PC-9 (cell line): ENCODE results near the gene ADTRP. TPM values are rescaled to one million over a fixed set of nuclear protein-coding genes. Genes with fewer than 3 reads are reported as not detected.

ENCODE experiments used
- BruUV-seq: library from RNA; stranded (reverse); fragments of 400-500 nt; replicated peaks from 2 replicates; lab custom pipeline; 2021; lab: Mats Ljungman, UMichigan
- CTCF ChIA-PET: fragments of 300-600 bp; sonication (Branson Sonifier 250); formaldehyde crosslinking; loops from one replicate; lab custom pipeline; 2022; ENCODE audit warnings: antibody characterized with exemption; lab: Charles Lee
- POLR2A ChIA-PET: fragments of 300-600 bp; sonication (Branson Sonifier 250); formaldehyde crosslinking; loops from one replicate; lab custom pipeline; 2022; ENCODE audit warnings: antibody characterized with exemption; ENCODE audit not compliant: unreplicated experiment; lab: Charles Lee
- DNase-seq, 2 experiments: peaks; one replicate each; pipeline versions ENCODE4 v3.0.0 to v3.0.0-alpha.2; 2015 to 2022; ENCODE audit warnings: mixed read lengths in 1 of 2
- H2AFZ ChIP-seq: fragments of 200-600 bp; sonication (generic); 2 replicates; pipeline ENCODE4 v1.8.1; 2017; ENCODE audit warnings: antibody characterized with exemption
- H3F3A ChIP-seq: fragments of 200-600 bp; sonication (generic); 2 replicates; pipeline ENCODE4 v1.8.1; 2017; ENCODE audit warnings: antibody characterized with exemption, mild to moderate bottlenecking, low read depth; ENCODE audit not compliant: insufficient read depth
- H3K27ac ChIP-seq: fragments of 200-600 bp; sonication (generic); 2 replicates; pipeline ENCODE4 v1.6.1; 2016; ENCODE audit warnings: mixed run types
- H3K27me3 ChIP-seq: fragments of 200-600 bp; sonication (generic); 2 replicates; pipeline ENCODE4 v1.6.1; 2016; ENCODE audit warnings: low read depth, mixed run types; ENCODE audit not compliant: insufficient read depth
- H3K36me3 ChIP-seq: fragments of 200-600 bp; sonication (generic); 2 replicates; pipeline ENCODE4 v1.6.1; 2016; ENCODE audit warnings: low read depth, mixed run types
- H3K4me1 ChIP-seq: fragments of 200-600 bp; sonication (generic); replicated peaks from 2 replicates; pipeline ENCODE4 v1.6.1; 2016; ENCODE audit warnings: mixed run types; ENCODE audit not compliant: insufficient read depth
- H3K4me2 ChIP-seq: fragments of 200-600 bp; sonication (generic); 2 replicates; pipeline ENCODE4 v1.6.1; 2017; ENCODE audit warnings: mixed run types
- H3K4me3 ChIP-seq: fragments of 200-600 bp; sonication (generic); 2 replicates; pipeline ENCODE4 v1.6.1; 2016; ENCODE audit warnings: mixed run types
- H3K79me2 ChIP-seq: fragments of 200-600 bp; sonication (generic); 2 replicates; pipeline ENCODE4 v1.6.1; 2017; ENCODE audit warnings: low read depth, mixed run types
- H3K9me2 ChIP-seq: fragments of 200-600 bp; sonication (generic); 2 replicates; pipeline ENCODE4 v1.8.1; 2017; ENCODE audit warnings: mild to moderate bottlenecking; ENCODE audit not compliant: insufficient read depth
- H3K9me3 ChIP-seq: fragments of 200-600 bp; sonication (generic); 2 replicates; pipeline ENCODE4 v1.8.1; 2016; ENCODE audit warnings: low read depth; ENCODE audit not compliant: insufficient read depth
- H4K20me1 ChIP-seq: fragments of 200-600 bp; sonication (generic); 2 replicates; pipeline ENCODE4 v1.8.1; 2017; ENCODE audit not compliant: insufficient read depth
- CTCF ChIP-seq: fragments of 200-600 bp; sonication (generic); conservative IDR thresholded peaks from 2 replicates; pipeline ENCODE4 v1.6.1; 2017; ENCODE audit warnings: mixed run types, antibody characterized with exemption, mild to moderate bottlenecking, moderate library complexity
- EZH2 ChIP-seq: fragments of 200-600 bp; sonication (generic); IDR thresholded peaks from 2 replicates; pipeline ENCODE4 v1.8.0; 2017; ENCODE audit warnings: antibody characterized with exemption, low read depth
- intact Hi-C: fragments of 100-400 bp; cut with micrococcal nuclease; formaldehyde crosslinking; loops from one replicate; pipeline ENCODE4 v1.10.0; 2022; ENCODE audit not compliant: unreplicated experiment
- total RNA-seq: library from RNA; stranded (reverse); gene quantifications from 2 replicates; pipeline ENCODE4 v1.2.3, GENCODE V29; 2021

The ADTRP gene
- total RNA-seq, 1 experiment from 2014 or later = 4.1 TPM

- Histone ChIP-seq H2AFZ (no peak overlapping the region), H3K9me2 (no peaks in the 10 kb centered on the region), H3K27me3 (no peaks in the 10 kb centered on the region), H3K9me3 (no peaks in the 10 kb centered on the region), H3F3A (no peaks in the 10 kb centered on the region; the same call in 1 of the 2 replicates), H4K20me1 (no peaks in the 10 kb centered on the region), H3K4me3 (no peak overlapping the region), H3K27ac (no peak overlapping the region), H3K36me3 (no peaks in the 10 kb centered on the region), H3K79me2 (no peaks in the 10 kb centered on the region), H3K4me1 (peaks cover 29% of the 10 kb centered on the region), H3K4me2 (no peak overlapping the region)
- intact Hi-C loops = no loop called here
- BruUV-seq = no TSS peak
- TF ChIP-seq EZH2 (no peak), CTCF (no peak)
- POLR2A ChIA-PET = no interaction called here
- CTCF ChIA-PET = no interaction called here
- DNase-seq = no peak
Observed at GRCh38 chr6:11805259-11806053, 26.9 kb upstream of the ADTRP start.

GRCh38 chr6:11804701-11805100 is 26.1 kb upstream of the ADTRP start:
- H3K79me2 ChIP-seq = no peaks in the 10 kb centered on the region
- ChIA-PET POLR2A (no interaction called here), CTCF (interaction anchor here (0.6 kb wide), 1 partner anchor 149 kb away, joined by 3 read pairs; no protein-coding TSS in a partner anchor)
- peaks cover 22% of the 10 kb centered on the region for H3K4me1 ChIP-seq
- no peaks in the 10 kb centered on the region for H3K9me2 ChIP-seq
- H3K9me3 ChIP-seq = no peaks in the 10 kb centered on the region
- no peaks in the 10 kb centered on the region for H4K20me1 ChIP-seq
- no peaks in the 10 kb centered on the region for H3K27me3 ChIP-seq
- no peaks in the 10 kb centered on the region; the same call in 1 of the 2 replicates for H3F3A ChIP-seq
- no peak overlapping the region for H3K27ac ChIP-seq
- intact Hi-C loops = no loop called here
- H2AFZ ChIP-seq = no peak overlapping the region
- no peak for TF ChIP-seq EZH2
- TF ChIP-seq CTCF = no peak
- no peaks in the 10 kb centered on the region for H3K36me3 ChIP-seq
- BruUV-seq = no TSS peak
- no peak overlapping the region for H3K4me3 ChIP-seq
- H3K4me2 ChIP-seq = no peak overlapping the region
- DNase-seq = no peak

GRCh38 chr6:11804135-11804534 is 25.5 kb upstream of the ADTRP start:
- no peaks in the 10 kb centered on the region for H3K27me3 ChIP-seq
- peaks cover 18% of the 10 kb centered on the region for H3K4me1 ChIP-seq
- CTCF ChIA-PET = interaction anchor here (0.6 kb wide), 1 partner anchor 148 kb away, joined by 3 read pairs; no protein-coding TSS in a partner anchor
- H2AFZ ChIP-seq = 0 out of 2 replicates have a peak overlapping the region, but pooled peaks have one; percentile 24
- no peak overlapping the region for H3K4me3 ChIP-seq
- H3K79me2 ChIP-seq = no peaks in the 10 kb centered on the region
- no peak overlapping the region for H3K27ac ChIP-seq
- no TSS peak for BruUV-seq
- DNase-seq = no peak
- intact Hi-C loops = no loop called here
- peak overlapping the region; percentile 39; the same call in 1 of the 2 replicates for H3K4me2 ChIP-seq
- TF ChIP-seq EZH2 (no peak), CTCF (no peak)
- no peaks in the 10 kb centered on the region for H3K9me3 ChIP-seq
- H4K20me1 ChIP-seq = no peaks in the 10 kb centered on the region
- no peaks in the 10 kb centered on the region for H3K36me3 ChIP-seq
- POLR2A ChIA-PET = no interaction called here
- H3F3A ChIP-seq = no peaks in the 10 kb centered on the region; the same call in 1 of the 2 replicates
- H3K9me2 ChIP-seq = no peaks in the 10 kb centered on the region
